HepG2 (cell line): ENCODE data around the gene PXDC1.

Source experiments
- CSRNP1 ChIP-seq: sonication (generic); formaldehyde crosslinking; IDR thresholded peaks from 2 replicates; pipeline ENCODE4 v1.8.1; 2023; ENCODE audit warnings: mild to moderate bottlenecking, missing genetic modification reagents
- CTCF ChIP-seq: sonication (generic); formaldehyde crosslinking; IDR thresholded peaks from 2 replicates; pipeline ENCODE4 v1.5.0; 2020; ENCODE audit warnings: mild to moderate bottlenecking, missing genetic modification reagents, moderate library complexity
- MEF2D ChIP-seq: sonication (generic); formaldehyde crosslinking; IDR thresholded peaks from 2 replicates; pipeline ENCODE4 v1.5.1; 2020; ENCODE audit warnings: mild to moderate bottlenecking, missing genetic modification reagents
- PBX2 ChIP-seq: IDR thresholded peaks from 2 replicates; pipeline ENCODE4 v1.6.1; 2016; ENCODE audit warnings: control low read depth
- ZBTB34 ChIP-seq: sonication (generic); formaldehyde crosslinking; IDR thresholded peaks from 2 replicates; pipeline ENCODE4 v1.8.0; 2022; ENCODE audit warnings: mild to moderate bottlenecking, missing genetic modification reagents

- TF ChIP-seq CSRNP1 (no peak), PBX2 (CRISPR knock-in tag) (no peak), MEF2D (CRISPR knock-in tag) (no peak), CTCF (CRISPR knock-in tag) (no peak), ZBTB34 (CRISPR knock-in tag) (no peak)
Observed at GRCh38 chr6:3743541-3743940, 8.0 kb downstream of the PXDC1 start.
